Measurements from ENCODE around the gene ATP6V0B.

- no peak for TF ChIP-seq POLR2A (IDR thresholded peaks at IDR 0.05)
- no peak for TF ChIP-seq CTCF (IDR thresholded peaks at IDR 0.05)
Measured at GRCh38 chr1:44025816-44026215, 51.1 kb downstream of the ATP6V0B start.

Measured in heart left ventricle (tissue), 13 donors.